H9 (cell line): Measurements from ENCODE around the gene DCXR. TPM values are rescaled to one million over a fixed set of nuclear protein-coding genes. Genes with fewer than 3 reads are reported as not detected.

Experiments used
- DNase-seq: peaks from one replicate; pipeline ENCODE4 v3.0.0-alpha.2; 2017
- H2AFZ ChIP-seq: one replicate; pipeline ENCODE4 v1.6.1; 2013; ENCODE audit warnings: mild to moderate bottlenecking, low read length, control low read depth, moderate library complexity
- H2AK5ac ChIP-seq: 2 replicates; pipeline ENCODE4 v1.6.1; 2013; ENCODE audit warnings: low read length, control low read depth, mixed read lengths; ENCODE audit not compliant: insufficient read length
- H2BK120ac ChIP-seq: one replicate; pipeline ENCODE4 v1.6.1; 2013; ENCODE audit warnings: low read depth, mild to moderate bottlenecking, low read length, control low read depth, inconsistent platforms; ENCODE audit not compliant: poor library complexity, severe bottlenecking
- H2BK12ac ChIP-seq: 2 replicates; pipeline ENCODE4 v1.6.1; 2013; ENCODE audit warnings: low read length, control low read depth, mixed read lengths, low read depth; ENCODE audit not compliant: insufficient read length
- H2BK15ac ChIP-seq: 2 replicates; pipeline ENCODE4 v1.6.1; 2013; ENCODE audit warnings: low read depth, low read length, control low read depth
- H2BK20ac ChIP-seq: one replicate; pipeline ENCODE4 v1.6.1; 2013; ENCODE audit warnings: low read depth, mild to moderate bottlenecking, low read length, control low read depth, inconsistent platforms; ENCODE audit not compliant: poor library complexity, severe bottlenecking
- H2BK5ac ChIP-seq: 2 replicates; pipeline ENCODE4 v1.6.1; 2013; ENCODE audit warnings: low read length, control low read depth, mixed read lengths; ENCODE audit not compliant: insufficient read length
- H3K14ac ChIP-seq: 2 replicates; pipeline ENCODE4 v1.6.1; 2013; ENCODE audit warnings: low read length, control low read depth; ENCODE audit not compliant: insufficient read depth
- H3K18ac ChIP-seq: 2 replicates; pipeline ENCODE4 v1.6.1; 2013; ENCODE audit warnings: low read depth, mild to moderate bottlenecking, mixed read lengths, low read length, control low read depth; ENCODE audit not compliant: insufficient read length
- H3K23ac ChIP-seq: 2 replicates; pipeline ENCODE4 v1.6.1; 2013; ENCODE audit warnings: low read length, control low read depth, mixed read lengths, low read depth; ENCODE audit not compliant: insufficient read length
- H3K23me2 ChIP-seq: 2 replicates; pipeline ENCODE4 v1.6.1; 2013; ENCODE audit warnings: low read depth, mild to moderate bottlenecking, mixed read lengths, low read length, control low read depth; ENCODE audit not compliant: insufficient read length, poor library complexity, severe bottlenecking
- H3K27ac ChIP-seq: 2 replicates; pipeline ENCODE4 v1.5.1; 2013; ENCODE audit warnings: low read length, control low read depth, mixed read lengths, low read depth; ENCODE audit not compliant: insufficient read length
- H3K27me3 ChIP-seq: 2 replicates; pipeline ENCODE4 v1.6.1; 2013; ENCODE audit warnings: low read length, control low read depth, inconsistent platforms; ENCODE audit not compliant: insufficient read depth
- H3K4ac ChIP-seq: 2 replicates; pipeline ENCODE4 v1.6.1; 2013; ENCODE audit warnings: low read depth, mild to moderate bottlenecking, control low read depth, inconsistent platforms, low read length, moderate library complexity
- H3K4me1 ChIP-seq: 2 replicates; pipeline ENCODE4 v1.6.1; 2013; ENCODE audit warnings: low read length, control low read depth, inconsistent platforms; ENCODE audit not compliant: insufficient read depth
- H3K4me2 ChIP-seq: 2 replicates; pipeline ENCODE4 v1.6.1; 2013; ENCODE audit warnings: low read length, control low read depth, mixed read lengths; ENCODE audit not compliant: insufficient read length, insufficient read depth
- H3K56ac ChIP-seq: 2 replicates; pipeline ENCODE4 v1.6.1; 2013; ENCODE audit warnings: low read depth, mild to moderate bottlenecking, mixed read lengths, low read length, control low read depth; ENCODE audit not compliant: insufficient read length
- H3K79me1 ChIP-seq: 2 replicates; pipeline ENCODE4 v1.6.1; 2013; ENCODE audit warnings: low read depth, mild to moderate bottlenecking, moderate library complexity, low read length, control low read depth, inconsistent platforms; ENCODE audit not compliant: insufficient read depth, poor library complexity, severe bottlenecking
- H3K79me2 ChIP-seq: 2 replicates; pipeline ENCODE4 v1.6.1; 2013; ENCODE audit warnings: low read length, control low read depth, inconsistent platforms; ENCODE audit not compliant: insufficient read depth
- H3K9ac ChIP-seq: 2 replicates; pipeline ENCODE4 v1.6.1; 2013; ENCODE audit warnings: low read length, control low read depth, mixed read lengths; ENCODE audit not compliant: insufficient read length; ENCODE audit errors: extremely low read depth
- H3K9me3 ChIP-seq: one replicate; pipeline ENCODE4 v1.6.1; 2013; ENCODE audit warnings: low read depth, low read length, inconsistent platforms; ENCODE audit not compliant: control insufficient read depth
- H3T11ph ChIP-seq: one replicate; pipeline ENCODE4 v1.6.1; 2013; ENCODE audit warnings: mild to moderate bottlenecking, low read length, control low read depth, inconsistent platforms
- H4K20me1 ChIP-seq: one replicate; pipeline ENCODE4 v1.6.1; 2013; ENCODE audit not compliant: control insufficient read depth, insufficient read length, insufficient read depth
- H4K5ac ChIP-seq: 2 replicates; pipeline ENCODE4 v1.6.1; 2013; ENCODE audit warnings: low read depth, mild to moderate bottlenecking, mixed read lengths, low read length, control low read depth; ENCODE audit not compliant: insufficient read length
- H4K8ac ChIP-seq: replicated peaks from 2 replicates; pipeline ENCODE4 v1.6.1; 2013; ENCODE audit warnings: low read length, control low read depth, mixed read lengths, low read depth; ENCODE audit not compliant: insufficient read length
- H4K91ac ChIP-seq: 2 replicates; pipeline ENCODE4 v1.6.1; 2013; ENCODE audit warnings: low read depth, mild to moderate bottlenecking, moderate library complexity, mixed read lengths, low read length, control low read depth; ENCODE audit not compliant: insufficient read length
- H3K27ac Mint-ChIP-seq, 3 experiments: 2 replicates in 2 of 3; 3 replicates in 1 of 3; pipeline ENCODE4 v1.8.0; 2020 to 2021; ENCODE audit warnings: mixed read lengths in 3 of 3, mild to moderate bottlenecking in 1 of 3, moderate library complexity in 1 of 3
- H3K27me3 Mint-ChIP-seq: 2 replicates; pipeline ENCODE4 v1.8.0; 2021; ENCODE audit warnings: low read depth, mild to moderate bottlenecking, moderate library complexity, mixed read lengths
- H3K36me3 Mint-ChIP-seq, 3 experiments: 2 replicates in 2 of 3; 3 replicates in 1 of 3; pipeline ENCODE4 v1.8.0; 2020 to 2021; ENCODE audit warnings: low read depth in 3 of 3, mixed read lengths in 3 of 3; ENCODE audit not compliant: insufficient read depth in 1 of 3
- H3K4me1 Mint-ChIP-seq, 2 experiments: 2 replicates each; pipeline ENCODE4 v1.8.0; 2020; ENCODE audit warnings: mixed read lengths in 2 of 2
- H3K4me3 Mint-ChIP-seq, 2 experiments: 2 replicates in 1 of 2; 3 replicates in 1 of 2; pipeline ENCODE4 v1.8.0; 2020 to 2021; ENCODE audit warnings: mild to moderate bottlenecking in 2 of 2, mixed read lengths in 2 of 2, moderate library complexity in 1 of 2
- H3K9me3 Mint-ChIP-seq, 2 experiments: 2 replicates in 1 of 2; 3 replicates in 1 of 2; pipeline ENCODE4 v1.8.0; 2020; ENCODE audit warnings: mild to moderate bottlenecking in 2 of 2, mixed read lengths in 2 of 2, moderate library complexity in 1 of 2
- CTCF ChIP-seq: fragments of 200-600 bp; sonication (generic); conservative IDR thresholded peaks from 3 replicates; pipeline ENCODE4 v1.8.0; 2021; ENCODE audit warnings: antibody characterized with exemption, mild to moderate bottlenecking
- WGBS: extraction: QIAGEN DNeasy Blood & Tissue Kit; methylation state at CpG from one replicate; pipeline ENCODE4 v1.1.7; 2013; ENCODE audit warnings: missing lambda C conversion rate, low lambda C conversion rate, mixed read lengths; ENCODE audit not compliant: insufficient read length; ENCODE audit errors: extremely low coverage; 5-methylcytosine and 5-hydroxymethylcytosine counted together
- total RNA-seq: library from RNA; stranded (reverse); gene quantifications from 2 replicates; pipeline ENCODE4 v1.2.1, GENCODE V29; 2021

Gene DCXR
- total RNA-seq, 1 experiment from 2014 or later, result 93.6 TPM

- no peak overlapping the region for H4K8ac ChIP-seq
- H3K56ac ChIP-seq, result no peak overlapping the region
- no peak overlapping the region; the same call in 1 of the 2 replicates for H3K14ac ChIP-seq
- Mint-ChIP-seq H3K36me3 (peaks cover 3 to 12% (median 5%) of the 10 kb centered on the region in 3 experiments; a peak in 5 of 7 replicates), H3K27ac (no peak overlapping the region; a peak in 1 of 7 replicates), H3K27me3 (no peaks in the 10 kb centered on the region; the same call in 1 of the 2 replicates), H3K4me3 (peak overlapping the region in 1 of 2 experiments; percentile 88; a peak in 1 of 5 replicates), H3K4me1 (peaks cover 7 to 16% of the 10 kb centered on the region in 2 experiments), H3K9me3 (no peaks in the 10 kb centered on the region)
- no peaks in the 10 kb centered on the region for H3K9me3 ChIP-seq
- H4K91ac ChIP-seq, result no peak overlapping the region
- peaks cover 5% of the 10 kb centered on the region for H3K79me1 ChIP-seq
- no peak overlapping the region for H2BK20ac ChIP-seq
- no CpG with 5 or more reads among the region's 14 CpGs for WGBS
- no peaks in the 10 kb centered on the region for H4K20me1 ChIP-seq
- no peak overlapping the region for H3K18ac ChIP-seq
- H2BK5ac ChIP-seq, result no peak overlapping the region
- no peaks in the 10 kb centered on the region for H3K27me3 ChIP-seq
- H2AK5ac ChIP-seq, result no peak overlapping the region
- H3K23me2 ChIP-seq, result peaks cover 5% of the 10 kb centered on the region
- H3K27ac ChIP-seq, result no peak overlapping the region
- no peak overlapping the region for H2BK120ac ChIP-seq
- no peak for TF ChIP-seq CTCF
- no peak overlapping the region for H2BK12ac ChIP-seq
- H3K4me1 ChIP-seq, result no peaks in the 10 kb centered on the region
- no peak for DNase-seq
- H4K5ac ChIP-seq, result no peak overlapping the region
- no peak overlapping the region for H3K4ac ChIP-seq
- no peak overlapping the region for H2AFZ ChIP-seq
- no peak overlapping the region for H3K23ac ChIP-seq
- H2BK15ac ChIP-seq, result no peak overlapping the region
- no peak overlapping the region for H3K4me2 ChIP-seq
- no peaks in the 10 kb centered on the region for H3K79me2 ChIP-seq
- H3T11ph ChIP-seq, result no peak overlapping the region
- no peak overlapping the region for H3K9ac ChIP-seq
Measured at GRCh38 chr17:82020572-82021106, 16.9 kb downstream of the DCXR start.
